Kidney (tissue), 14 donors: ENCODE measurements around the gene ZNF182. TPM values are rescaled to one million over a fixed set of nuclear protein-coding genes. Genes with fewer than 3 reads are reported as not detected.
"Not testable (repeated sequence)": the region's sequence is repeated elsewhere in the genome, so short reads cannot be mapped to it uniquely, and the experiment has no call there.

ENCODE experiments used
- DNase-seq, 5 donors: peaks; one replicate each; pipeline ENCODE4 v3.0.0-alpha.2; 2013 to 2020
- FAIRE-seq: peaks from 2 replicates; lab custom pipeline; 2012; peaks lifted over from hg19 to GRCh38; lab: Jason Lieb, UNC
- H3K27ac ChIP-seq, 2 donors: one replicate each; pipeline ENCODE4 v1.7.0; 2013; ENCODE audit warnings: low read depth in 2 of 2, low read length in 2 of 2, inconsistent platforms in 1 of 2
- H3K27me3 ChIP-seq: one replicate; pipeline ENCODE4 v1.7.1; 2013; ENCODE audit warnings: low read length, inconsistent platforms; ENCODE audit not compliant: control insufficient read depth, insufficient read depth
- H3K36me3 ChIP-seq, 3 donors: one replicate each; pipeline versions ENCODE4 v1.7.0 to v1.7.1; 2013; ENCODE audit warnings: low read length in 3 of 3, control low read depth in 1 of 3, inconsistent platforms in 1 of 3; ENCODE audit not compliant: insufficient read depth in 3 of 3, control insufficient read depth in 2 of 3
- H3K4me1 ChIP-seq, 3 donors: one replicate each; pipeline versions ENCODE4 v1.7.0 to v1.7.1; 2013; ENCODE audit warnings: low read length in 3 of 3, inconsistent platforms in 1 of 3, low read depth in 1 of 3; ENCODE audit not compliant: control insufficient read depth in 2 of 3, insufficient read depth in 2 of 3
- H3K4me3 ChIP-seq, 3 donors: one replicate each; pipeline versions ENCODE4 v1.7.0 to v1.8.1; 2013; ENCODE audit warnings: low read length in 3 of 3, control low read depth in 1 of 3, inconsistent platforms in 1 of 3
- H3K9ac ChIP-seq, 3 donors: one replicate each; pipeline versions ENCODE4 v1.7.0 to v1.7.1; 2013; ENCODE audit warnings: low read length in 3 of 3, control low read depth in 1 of 3, inconsistent platforms in 1 of 3
- H3K9me3 ChIP-seq, 3 donors: one replicate each; pipeline versions ENCODE4 v1.7.0 to v1.7.1; 2013; ENCODE audit warnings: low read length in 3 of 3, control low read depth in 1 of 3, inconsistent platforms in 1 of 3; ENCODE audit not compliant: control insufficient read depth in 2 of 3, insufficient read depth in 1 of 3
- intact Hi-C: fragments of 100-400 bp; cut with DNase I; formaldehyde crosslinking; loops from one replicate; pipeline ENCODE4 v1.11.1; 2022
- polyA plus RNA-seq: library from polyadenylated mRNA; stranded (reverse); fragments of 350-450 nt; fragmentation: Illumina TruSeq; extraction: RNeasy Lipid Tissue Mini Kit (QIAGEN cat#74804); gene quantifications from one replicate; pipeline ENCODE4 v1.2.3, GENCODE V29; 2014; ENCODE audit warnings: low read depth, low replicate concordance; ENCODE audit not compliant: insufficient read depth
- total RNA-seq: library from RNA; stranded (reverse); fragmentation: NEBNext Ultra II Directional; extraction: Animal tissue kit (Norgen Biotek cat#: 25700); gene quantifications from one replicate; pipeline ENCODE4 v1.2.1, GENCODE V29; 2021
- TF ChIP-seq, protein P1 (sequence below): IDR thresholded peaks from 3 replicates; pipeline ENCODE4 v1.5.1; 2012; ENCODE audit warnings: mild to moderate bottlenecking, moderate library complexity, borderline replicate concordance; ENCODE audit not compliant: insufficient read depth; ENCODE audit errors: extremely low read depth
- donor health status: control.
- donor health status: control.
- donor health status: control.
- donor health status: control.
- donor health status: control.
- donor health status: DM: yes; HTN: yes; CAD: no.
- donor health status: Normal renal cell carcinoma (clear cell type).

ZNF182 gene
- total and polyA plus RNA-seq, 2 donors from 2014 or later, result 3.2 to 5.8 TPM

DNA sequence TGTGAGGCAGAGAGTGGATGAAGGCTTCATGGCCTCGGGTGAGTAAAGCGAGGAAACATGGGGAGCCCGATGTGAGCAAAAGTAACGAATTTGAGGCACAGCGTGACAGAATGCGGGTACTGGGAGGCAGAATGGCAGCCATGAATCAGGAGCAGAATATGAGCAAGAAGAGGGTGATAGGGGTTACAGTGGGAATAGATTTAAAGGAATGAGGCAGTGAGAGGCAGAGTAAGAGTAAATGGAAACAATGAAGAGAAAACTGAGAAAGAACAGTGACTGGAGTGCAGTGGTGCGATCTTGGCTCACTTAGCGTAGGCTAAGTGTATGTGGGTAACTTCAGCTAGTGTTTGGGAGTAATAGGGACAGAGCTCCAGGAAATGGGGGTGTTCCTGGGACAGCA, 2.9 kb upstream of the ZNF182 start, which contains the start of gene SPACA5:
SPACA5 (plus strand) TSS at position 301 of the 400 bp plus-strand sequence. CDS start 815 bp downstream, outside the sequence.
- not testable (repeated sequence) for DNase-seq

GRCh38 chrX:48003367-48003757, 427 bp downstream of the ZNF182 start:
- TF ChIP-seq, protein P1, sequence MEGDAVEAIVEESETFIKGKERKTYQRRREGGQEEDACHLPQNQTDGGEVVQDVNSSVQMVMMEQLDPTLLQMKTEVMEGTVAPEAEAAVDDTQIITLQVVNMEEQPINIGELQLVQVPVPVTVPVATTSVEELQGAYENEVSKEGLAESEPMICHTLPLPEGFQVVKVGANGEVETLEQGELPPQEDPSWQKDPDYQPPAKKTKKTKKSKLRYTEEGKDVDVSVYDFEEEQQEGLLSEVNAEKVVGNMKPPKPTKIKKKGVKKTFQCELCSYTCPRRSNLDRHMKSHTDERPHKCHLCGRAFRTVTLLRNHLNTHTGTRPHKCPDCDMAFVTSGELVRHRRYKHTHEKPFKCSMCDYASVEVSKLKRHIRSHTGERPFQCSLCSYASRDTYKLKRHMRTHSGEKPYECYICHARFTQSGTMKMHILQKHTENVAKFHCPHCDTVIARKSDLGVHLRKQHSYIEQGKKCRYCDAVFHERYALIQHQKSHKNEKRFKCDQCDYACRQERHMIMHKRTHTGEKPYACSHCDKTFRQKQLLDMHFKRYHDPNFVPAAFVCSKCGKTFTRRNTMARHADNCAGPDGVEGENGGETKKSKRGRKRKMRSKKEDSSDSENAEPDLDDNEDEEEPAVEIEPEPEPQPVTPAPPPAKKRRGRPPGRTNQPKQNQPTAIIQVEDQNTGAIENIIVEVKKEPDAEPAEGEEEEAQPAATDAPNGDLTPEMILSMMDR, result no peak
- DNase-seq, result peak in 3 of 5 donors; percentile 1 to 72 (median 53)
- Histone ChIP-seq H3K9ac (peak overlapping the region; percentile 82 to 86 (median 82)), H3K4me3 (peak overlapping the region; percentile 79 to 90 (median 82)), H3K36me3 (peaks cover 0 to 2% (median 0%) of the 10 kb centered on the region in 3 donors), H3K27ac (peak overlapping the region; percentile 54 to 67), H3K27me3 (no peaks in the 10 kb centered on the region), H3K4me1 (no peaks in the 10 kb centered on the region), H3K9me3 (no peaks in the 10 kb centered on the region)
- no peak for FAIRE-seq
- intact Hi-C loops, result no loop called here

More for the DNA sequence above, 2.9 kb upstream of the ZNF182 start, which contains the start of gene SPACA5:
- H3K27me3 ChIP-seq, H3K4me3 ChIP-seq, FAIRE-seq, H3K27ac ChIP-seq, H3K4me1 ChIP-seq, H3K9me3 ChIP-seq, intact Hi-C loops, H3K9ac ChIP-seq, H3K36me3 ChIP-seq: not testable (repeated sequence)

- Histone ChIP-seq H3K27ac (no peak overlapping the region), H3K27me3 (no peaks in the 10 kb centered on the region), H3K4me1 (no peaks in the 10 kb centered on the region), H3K36me3 (peaks cover 0 to 2% (median 0%) of the 10 kb centered on the region in 3 donors), H3K4me3 (peak overlapping the region in 1 of 3 donors; percentile 82), H3K9me3 (no peaks in the 10 kb centered on the region), H3K9ac (no peak overlapping the region)
- FAIRE-seq, result no peak
- intact Hi-C loops, result no loop called here
- DNase-seq, result no peak
- TF ChIP-seq, protein P1, result no peak
Observed at GRCh38 chrX:48002929-48003328, 860 bp downstream of the ZNF182 start.

- FAIRE-seq (no peak), DNase-seq (no peak)
- no peak overlapping the region for H3K27ac ChIP-seq
- no peak overlapping the region for H3K4me3 ChIP-seq
- intact Hi-C loops, result no loop called here
- no peaks in the 10 kb centered on the region for H3K4me1 ChIP-seq
- no peaks in the 10 kb centered on the region for H3K27me3 ChIP-seq
- TF ChIP-seq, protein P1, result no peak
- H3K9me3 ChIP-seq, result no peaks in the 10 kb centered on the region
- no peak overlapping the region for H3K9ac ChIP-seq
- peaks cover 0 to 2% (median 0%) of the 10 kb centered on the region in 3 donors for H3K36me3 ChIP-seq
Observed at GRCh38 chrX:48002319-48002718, 1.5 kb downstream of the ZNF182 start.
